Endothelial cell (in vitro differentiated cells): ENCODE measurements around the gene PTPRCAP. TPM values are rescaled to one million over a fixed set of nuclear protein-coding genes. Genes with fewer than 3 reads are reported as not detected.
A peak's percentile ranks its signal among the peaks of the same experiment; 100 is the strongest.

Source experiments
- DNase-seq: peaks from one replicate; pipeline ENCODE4 v3.0.0; 2021; ENCODE audit warnings: low spot score
- H3K27ac Mint-ChIP-seq: one replicate; pipeline ENCODE4 v1.8.0; 2021; ENCODE audit warnings: mixed read lengths, inconsistent platforms; ENCODE audit not compliant: unreplicated experiment
- H3K27me3 Mint-ChIP-seq: one replicate; pipeline ENCODE4 v1.8.0; 2021; ENCODE audit warnings: mild to moderate bottlenecking, moderate library complexity, mixed read lengths, inconsistent platforms; ENCODE audit not compliant: unreplicated experiment
- H3K36me3 Mint-ChIP-seq: one replicate; pipeline ENCODE4 v1.8.0; 2021; ENCODE audit warnings: mild to moderate bottlenecking, low read depth, mixed read lengths, inconsistent platforms; ENCODE audit not compliant: unreplicated experiment
- H3K4me1 Mint-ChIP-seq: one replicate; pipeline ENCODE4 v1.8.0; 2021; ENCODE audit warnings: mild to moderate bottlenecking, mixed read lengths, inconsistent platforms; ENCODE audit not compliant: unreplicated experiment
- H3K4me3 Mint-ChIP-seq: one replicate; pipeline ENCODE4 v1.8.0; 2021; ENCODE audit warnings: mild to moderate bottlenecking, mixed read lengths, inconsistent platforms; ENCODE audit not compliant: unreplicated experiment
- H3K9me3 Mint-ChIP-seq: one replicate; pipeline ENCODE4 v1.8.0; 2021; ENCODE audit warnings: mixed read lengths, inconsistent platforms; ENCODE audit not compliant: unreplicated experiment
- total RNA-seq: library from RNA; stranded (reverse); fragmentation: NEBNext Ultra II Directional; extraction: Animal tissue kit (Norgen Biotek cat#: 25700); gene quantifications from one replicate; pipeline ENCODE4 v1.2.1, GENCODE V29; 2021; ENCODE audit not compliant: unreplicated experiment
- TF ChIP-seq, protein P1 (sequence below): fragments of 200-600 bp; sonication (generic); IDR thresholded peaks from one replicate; pipeline ENCODE4 v1.5.0; 2021; ENCODE audit warnings: antibody characterized with exemption; ENCODE audit not compliant: unreplicated experiment

The PTPRCAP gene
- total RNA-seq, 1 donor from 2014 or later: 12.9 TPM

DNA sequence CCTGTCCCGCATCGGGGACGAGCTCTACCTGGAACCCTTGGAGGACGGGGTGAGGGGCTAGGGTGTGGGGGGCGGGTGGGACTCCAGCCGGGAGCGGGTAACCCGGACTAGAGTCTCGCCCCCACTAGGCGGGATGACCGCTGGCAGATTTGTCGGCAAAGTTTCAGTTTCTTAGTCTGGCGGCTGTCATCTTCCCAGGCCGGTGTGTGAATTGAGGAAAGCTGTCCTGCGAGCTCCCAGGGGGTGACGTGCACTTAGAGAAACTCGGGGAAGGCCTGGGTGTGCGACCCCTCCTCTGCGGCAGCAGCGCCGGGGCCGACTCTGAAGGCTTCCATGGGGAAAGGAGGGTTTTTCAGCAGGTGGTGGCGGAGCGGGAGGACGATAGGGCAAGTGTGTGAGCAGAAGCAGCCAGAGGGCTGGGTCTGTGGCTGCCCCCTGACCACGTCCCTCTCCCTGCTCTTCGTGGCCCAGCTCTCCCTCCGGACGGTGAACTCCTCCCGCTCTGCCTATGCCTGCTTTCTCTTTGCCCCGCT, 45.2 kb downstream of the PTPRCAP start:
- TF ChIP-seq, protein P1, sequence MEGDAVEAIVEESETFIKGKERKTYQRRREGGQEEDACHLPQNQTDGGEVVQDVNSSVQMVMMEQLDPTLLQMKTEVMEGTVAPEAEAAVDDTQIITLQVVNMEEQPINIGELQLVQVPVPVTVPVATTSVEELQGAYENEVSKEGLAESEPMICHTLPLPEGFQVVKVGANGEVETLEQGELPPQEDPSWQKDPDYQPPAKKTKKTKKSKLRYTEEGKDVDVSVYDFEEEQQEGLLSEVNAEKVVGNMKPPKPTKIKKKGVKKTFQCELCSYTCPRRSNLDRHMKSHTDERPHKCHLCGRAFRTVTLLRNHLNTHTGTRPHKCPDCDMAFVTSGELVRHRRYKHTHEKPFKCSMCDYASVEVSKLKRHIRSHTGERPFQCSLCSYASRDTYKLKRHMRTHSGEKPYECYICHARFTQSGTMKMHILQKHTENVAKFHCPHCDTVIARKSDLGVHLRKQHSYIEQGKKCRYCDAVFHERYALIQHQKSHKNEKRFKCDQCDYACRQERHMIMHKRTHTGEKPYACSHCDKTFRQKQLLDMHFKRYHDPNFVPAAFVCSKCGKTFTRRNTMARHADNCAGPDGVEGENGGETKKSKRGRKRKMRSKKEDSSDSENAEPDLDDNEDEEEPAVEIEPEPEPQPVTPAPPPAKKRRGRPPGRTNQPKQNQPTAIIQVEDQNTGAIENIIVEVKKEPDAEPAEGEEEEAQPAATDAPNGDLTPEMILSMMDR: no peak
- H3K36me3 Mint-ChIP-seq: peaks cover 5% of the 10 kb centered on the region
- H3K27ac Mint-ChIP-seq: no peak overlapping the region
- no peak for DNase-seq
- H3K9me3 Mint-ChIP-seq: no peaks in the 10 kb centered on the region
- peaks cover 14% of the 10 kb centered on the region for H3K27me3 Mint-ChIP-seq
- peak overlapping the region; percentile 91 for H3K4me3 Mint-ChIP-seq
- peaks cover 27% of the 10 kb centered on the region for H3K4me1 Mint-ChIP-seq

DNA sequence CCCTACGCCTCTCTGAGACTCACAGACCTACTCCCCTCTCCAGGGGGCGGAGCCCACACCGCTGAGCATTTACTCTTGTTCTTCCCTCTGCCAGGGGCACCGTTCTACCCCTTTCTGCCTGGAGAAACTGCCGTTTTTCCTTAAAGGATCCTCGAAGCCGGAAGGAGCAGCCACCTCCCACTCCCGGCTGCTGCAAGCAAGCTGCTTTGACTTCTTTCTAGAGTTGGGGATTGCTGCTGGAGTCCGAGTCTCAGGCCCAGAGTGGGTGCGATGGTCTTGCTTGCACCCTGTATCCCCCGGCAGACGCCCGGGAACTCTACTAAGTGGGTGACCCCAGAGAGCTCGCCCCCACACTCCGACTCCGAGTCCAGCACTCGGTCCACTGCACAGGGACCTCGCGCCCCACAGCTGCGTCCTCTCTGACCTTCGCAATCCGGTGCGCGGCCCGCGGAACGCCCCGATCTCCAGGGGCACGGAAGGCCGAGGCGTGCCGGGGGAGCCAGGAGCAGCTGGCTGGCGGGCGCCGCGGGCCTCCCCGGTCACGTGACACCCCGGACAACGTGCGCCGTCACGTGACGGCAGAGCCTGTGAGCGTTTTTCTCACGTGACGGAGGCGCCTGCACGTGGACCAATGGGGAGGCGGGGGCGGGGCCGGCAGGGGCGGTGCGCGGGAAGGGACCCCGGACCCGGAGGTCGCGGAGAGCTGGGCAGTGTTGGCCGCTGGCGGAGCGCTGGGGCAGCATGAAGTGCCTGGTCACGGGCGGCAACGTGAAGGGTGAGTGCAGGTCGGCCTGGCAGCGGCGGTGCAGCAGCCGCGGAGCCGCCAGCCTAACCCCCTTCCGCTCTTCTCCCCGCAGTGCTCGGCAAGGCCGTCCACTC, 45.9 kb downstream of the PTPRCAP start, which contains the start of gene RAD9A:
Gene RAD9A (plus strand): TSS at position 683 of the 879 bp plus-strand sequence. CDS start 59 bp downstream, at position 742.
- Mint-ChIP-seq H3K9me3 (no peaks in the 10 kb centered on the region), H3K27me3 (peaks cover 16% of the 10 kb centered on the region), H3K36me3 (peaks cover 5% of the 10 kb centered on the region), H3K4me3 (peak within 1 kb of the TSS; percentile 91), H3K27ac (peak within 1 kb of the TSS; percentile 66), H3K4me1 (peaks cover 24% of the 10 kb centered on the region)
- peak; percentile 92 for DNase-seq
- TF ChIP-seq, protein P1: no peak

- DNase-seq: no peak
- Mint-ChIP-seq H3K27ac (peak overlapping the region; percentile 66), H3K9me3 (no peaks in the 10 kb centered on the region), H3K4me1 (peaks cover 20% of the 10 kb centered on the region), H3K36me3 (peaks cover 5% of the 10 kb centered on the region), H3K4me3 (peak overlapping the region; percentile 91), H3K27me3 (peaks cover 14% of the 10 kb centered on the region)
- TF ChIP-seq, protein P1: no peak
Measured at GRCh38 chr11:67390947-67391303, 46.6 kb downstream of the PTPRCAP start.

GRCh38 chr11:67389477-67389876, 48.0 kb downstream of the PTPRCAP start:
- no peaks in the 10 kb centered on the region for H3K9me3 Mint-ChIP-seq
- H3K4me3 Mint-ChIP-seq: peak overlapping the region; percentile 80
- peaks cover 5% of the 10 kb centered on the region for H3K36me3 Mint-ChIP-seq
- H3K27ac Mint-ChIP-seq: peak overlapping the region; percentile 48
- peaks cover 20% of the 10 kb centered on the region for H3K4me1 Mint-ChIP-seq
- peaks cover 16% of the 10 kb centered on the region for H3K27me3 Mint-ChIP-seq
- DNase-seq: peak; percentile 75
- TF ChIP-seq, protein P1: peak; percentile 66

- no peak for DNase-seq
- H3K9me3 Mint-ChIP-seq: no peaks in the 10 kb centered on the region
- H3K27ac Mint-ChIP-seq: no peak overlapping the region
- peaks cover 17% of the 10 kb centered on the region for H3K4me1 Mint-ChIP-seq
- TF ChIP-seq, protein P1: no peak
- peak overlapping the region; percentile 65 for H3K4me3 Mint-ChIP-seq
- peaks cover 14% of the 10 kb centered on the region for H3K27me3 Mint-ChIP-seq
- no peaks in the 10 kb centered on the region for H3K36me3 Mint-ChIP-seq
Measured at GRCh38 chr11:67387518-67387917, 50.0 kb downstream of the PTPRCAP start.
